Suprapubic skin (tissue), 4 donors: Measurements from ENCODE around the gene FRMD4A. TPM values are rescaled to one million over a fixed set of nuclear protein-coding genes. Genes with fewer than 3 reads are reported as not detected.

ENCODE experiments used
- DNase-seq, 2 donors: peaks; one replicate each; pipeline ENCODE4 v3.0.0-alpha.2; 2019; ENCODE audit warnings: low spot score in 2 of 2
- H3K27ac ChIP-seq: fragments of 200-600 bp; sonication (generic); one replicate; pipeline ENCODE4 v1.5.1; 2019
- H3K27me3 ChIP-seq: fragments of 200-600 bp; sonication (generic); one replicate; pipeline ENCODE4 v1.5.1; 2019
- H3K36me3 ChIP-seq: fragments of 200-600 bp; sonication (generic); one replicate; pipeline ENCODE4 v1.5.1; 2019
- H3K4me1 ChIP-seq: fragments of 200-600 bp; sonication (generic); one replicate; pipeline ENCODE4 v1.5.1; 2019
- H3K4me3 ChIP-seq: fragments of 200-600 bp; sonication (generic); one replicate; pipeline ENCODE4 v1.5.1; 2019; ENCODE audit warnings: mild to moderate bottlenecking
- H3K9me3 ChIP-seq: fragments of 200-600 bp; sonication (generic); one replicate; pipeline ENCODE4 v1.5.1; 2019
- EP300 ChIP-seq: sonication (generic); formaldehyde crosslinking; IDR thresholded peaks from one replicate; pipeline ENCODE4 v1.6.1; 2017; ENCODE audit warnings: antibody characterized with exemption
- POLR2A ChIP-seq, 2 donors: fragments of 450-650 bp; IDR thresholded peaks; one replicate each; pipeline ENCODE4 v1.6.1; 2017; ENCODE audit warnings: antibody characterized with exemption in 2 of 2, mild to moderate bottlenecking in 2 of 2, moderate library complexity in 2 of 2
- POLR2AphosphoS5 ChIP-seq, 3 donors: sonication (generic); formaldehyde crosslinking; IDR thresholded peaks; one replicate each; pipeline ENCODE4 v1.6.1; 2017; ENCODE audit warnings: antibody characterized with exemption in 3 of 3
- WGBS: methylation state at CpG from one replicate; pipeline ENCODE4 v1.1.5; 2018; 5-methylcytosine and 5-hydroxymethylcytosine counted together
- total RNA-seq, 4 donors: library from RNA; depleted of rRNA; stranded (reverse); fragments of >200 nt; gene quantifications; one replicate each; pipeline ENCODE4 v1.1.0, GENCODE V29; 2016
- TF ChIP-seq, protein P1 (sequence below), 2 donors: fragments of 200-600 bp in 1 of 2; fragments of 450-650 bp in 1 of 2; sonication (generic) in 1 of 2; IDR thresholded peaks; one replicate each; pipeline ENCODE4 v1.5.1; 2016 to 2019; ENCODE audit warnings: antibody characterized with exemption in 2 of 2, mild to moderate bottlenecking in 1 of 2, moderate library complexity in 1 of 2

The FRMD4A gene
- total RNA-seq, 4 donors from 2014 or later: 27.4 to 86.3 (median 58.0) TPM

DNA sequence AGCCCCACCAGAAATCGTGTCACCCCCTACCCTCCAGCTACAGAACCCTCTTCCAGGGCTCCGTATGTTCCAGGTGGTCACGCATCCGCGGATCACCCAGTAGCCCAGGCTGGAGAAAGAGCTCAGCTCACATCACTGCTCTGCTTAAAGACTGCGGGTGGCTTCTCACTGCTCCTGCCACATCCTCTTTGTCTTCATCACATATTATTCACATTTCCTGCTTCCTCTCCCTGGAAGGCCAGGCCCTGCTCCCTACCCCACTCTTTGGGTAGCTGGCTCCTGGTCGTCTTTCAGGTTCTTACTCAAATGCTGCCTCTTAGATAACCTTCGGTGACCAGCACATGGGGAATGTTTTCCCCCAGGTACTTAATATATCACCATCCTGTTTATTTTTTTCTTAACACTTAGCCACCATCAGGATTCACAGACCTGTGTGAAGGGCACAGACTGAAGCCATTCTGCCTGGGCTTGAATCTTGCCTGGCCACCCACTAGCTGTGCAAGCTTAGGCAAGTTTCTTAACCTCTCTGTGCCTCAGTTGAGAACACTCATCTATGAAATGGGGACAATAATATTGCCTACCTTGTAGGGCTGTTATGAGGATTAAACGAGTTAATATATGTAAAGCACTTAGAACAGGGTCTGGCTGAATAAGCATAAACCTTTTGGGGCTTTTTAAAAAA, 436.2 kb downstream of the FRMD4A start:
- no peak for DNase-seq
- H3K4me3 ChIP-seq: no peak overlapping the region

DNA sequence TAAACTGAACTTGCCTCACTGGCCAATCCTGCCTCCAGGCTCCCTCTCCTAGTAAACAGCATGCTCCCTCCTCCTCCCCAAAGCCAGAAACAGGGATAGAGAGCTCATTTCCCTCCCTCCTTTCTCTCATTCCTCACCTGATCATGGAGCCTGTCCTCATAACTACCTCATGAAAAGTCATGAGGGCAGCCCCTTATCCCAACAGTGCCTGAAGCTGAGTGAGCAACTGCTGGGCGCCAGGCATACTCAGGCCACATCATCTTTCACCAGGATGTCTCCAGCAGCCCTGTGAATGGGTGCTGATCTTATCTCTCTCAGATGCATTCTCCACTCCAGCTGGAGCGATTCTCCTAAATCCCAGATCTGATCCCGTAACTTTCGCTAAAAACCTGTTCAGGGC, 436.8 kb downstream of the FRMD4A start:
- no peaks in the 10 kb centered on the region for H3K36me3 ChIP-seq
- H3K4me1 ChIP-seq: peaks cover 16% of the 10 kb centered on the region
- whole genome bisulfite sequencing: 96% methylated on average over 4 of the region's 4 CpGs
- DNase-seq: no peak
- TF ChIP-seq POLR2AphosphoS5 (IDR thresholded peaks at IDR 0.05) (no peak), EP300 (no peak), POLR2A (IDR thresholded peaks at IDR 0.05) (no peak)
- TF ChIP-seq, protein P1, sequence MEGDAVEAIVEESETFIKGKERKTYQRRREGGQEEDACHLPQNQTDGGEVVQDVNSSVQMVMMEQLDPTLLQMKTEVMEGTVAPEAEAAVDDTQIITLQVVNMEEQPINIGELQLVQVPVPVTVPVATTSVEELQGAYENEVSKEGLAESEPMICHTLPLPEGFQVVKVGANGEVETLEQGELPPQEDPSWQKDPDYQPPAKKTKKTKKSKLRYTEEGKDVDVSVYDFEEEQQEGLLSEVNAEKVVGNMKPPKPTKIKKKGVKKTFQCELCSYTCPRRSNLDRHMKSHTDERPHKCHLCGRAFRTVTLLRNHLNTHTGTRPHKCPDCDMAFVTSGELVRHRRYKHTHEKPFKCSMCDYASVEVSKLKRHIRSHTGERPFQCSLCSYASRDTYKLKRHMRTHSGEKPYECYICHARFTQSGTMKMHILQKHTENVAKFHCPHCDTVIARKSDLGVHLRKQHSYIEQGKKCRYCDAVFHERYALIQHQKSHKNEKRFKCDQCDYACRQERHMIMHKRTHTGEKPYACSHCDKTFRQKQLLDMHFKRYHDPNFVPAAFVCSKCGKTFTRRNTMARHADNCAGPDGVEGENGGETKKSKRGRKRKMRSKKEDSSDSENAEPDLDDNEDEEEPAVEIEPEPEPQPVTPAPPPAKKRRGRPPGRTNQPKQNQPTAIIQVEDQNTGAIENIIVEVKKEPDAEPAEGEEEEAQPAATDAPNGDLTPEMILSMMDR (IDR thresholded peaks at IDR 0.05): no peak
- H3K27ac ChIP-seq: no peak overlapping the region
- peaks cover 34% of the 10 kb centered on the region for H3K27me3 ChIP-seq
- H3K9me3 ChIP-seq: no peaks in the 10 kb centered on the region
- H3K4me3 ChIP-seq: no peak overlapping the region

More for the DNA sequence above, 436.2 kb downstream of the FRMD4A start:
- peaks cover 34% of the 10 kb centered on the region for H3K27me3 ChIP-seq
- no peak for TF ChIP-seq POLR2A (IDR thresholded peaks at IDR 0.05)
- no peak for TF ChIP-seq EP300
- TF ChIP-seq, protein P1 (IDR thresholded peaks at IDR 0.05): no peak
- no peak for TF ChIP-seq POLR2AphosphoS5 (IDR thresholded peaks at IDR 0.05)
- no peaks in the 10 kb centered on the region for H3K9me3 ChIP-seq
- 74% methylated on average over 9 of the region's 9 CpGs for WGBS
- H3K36me3 ChIP-seq: no peaks in the 10 kb centered on the region
- no peak overlapping the region for H3K27ac ChIP-seq
- H3K4me1 ChIP-seq: peaks cover 16% of the 10 kb centered on the region

DNA sequence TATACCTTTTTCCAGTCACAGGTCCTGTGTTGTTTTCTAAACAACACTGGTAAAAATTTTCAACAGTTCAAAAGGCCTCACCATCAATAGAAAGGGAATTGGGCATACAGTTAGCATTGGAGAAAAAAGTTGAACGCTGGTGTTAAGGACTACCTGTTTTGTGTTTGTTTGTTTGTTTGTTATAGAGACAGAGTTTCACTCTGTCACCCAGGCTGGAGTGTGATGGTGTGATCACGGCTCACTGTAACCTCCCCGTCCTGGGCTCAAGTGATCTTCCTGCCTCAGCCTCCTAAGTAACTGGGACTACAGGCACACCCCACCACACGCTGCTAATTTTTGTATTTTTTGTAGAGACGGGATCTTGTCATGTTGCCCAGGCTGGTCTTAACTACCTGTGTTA, 437.9 kb downstream of the FRMD4A start:
- TF ChIP-seq POLR2AphosphoS5 (IDR thresholded peaks at IDR 0.05): no peak
- TF ChIP-seq, protein P1 (IDR thresholded peaks at IDR 0.05): no peak
- H3K4me3 ChIP-seq: no peak overlapping the region
- no peak overlapping the region for H3K27ac ChIP-seq
- no peaks in the 10 kb centered on the region for H3K36me3 ChIP-seq
- peaks cover 16% of the 10 kb centered on the region for H3K4me1 ChIP-seq
- 89% methylated on average over 5 of the region's 5 CpGs for WGBS
- peaks cover 34% of the 10 kb centered on the region for H3K27me3 ChIP-seq
- DNase-seq: no peak
- H3K9me3 ChIP-seq: no peaks in the 10 kb centered on the region

DNA sequence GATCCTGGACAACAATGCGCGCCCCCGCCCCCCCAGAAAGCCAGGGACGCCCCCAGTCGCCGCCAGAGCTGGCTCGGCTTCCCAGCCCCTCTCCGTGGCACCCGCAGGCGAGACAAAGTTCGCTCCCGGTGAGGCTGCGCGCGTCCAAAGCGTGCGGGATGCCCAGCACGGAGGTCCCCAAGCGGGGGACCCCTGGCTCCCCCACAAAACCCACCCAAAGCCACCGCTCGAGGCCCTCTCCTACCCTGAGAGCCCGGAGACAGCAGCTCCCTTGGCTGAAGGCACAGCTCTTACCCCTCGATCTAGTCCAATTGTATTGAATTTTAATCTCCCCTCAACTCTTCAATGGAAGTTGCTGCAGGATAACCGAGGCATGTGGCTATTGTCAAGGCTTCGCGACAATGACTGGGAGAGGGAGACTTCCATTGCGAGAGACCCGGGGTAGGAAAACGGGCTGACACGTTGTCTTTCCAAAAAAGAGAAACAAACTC, 438.7 kb downstream of the FRMD4A start:
- Histone ChIP-seq H3K4me3 (peak overlapping the region; percentile 56), H3K36me3 (no peaks in the 10 kb centered on the region), H3K27ac (no peak overlapping the region), H3K4me1 (peaks cover 16% of the 10 kb centered on the region), H3K27me3 (peaks cover 34% of the 10 kb centered on the region), H3K9me3 (no peaks in the 10 kb centered on the region)
- WGBS: 14% methylated on average over 11 of the region's 30 CpGs
- no peak for TF ChIP-seq EP300
- TF ChIP-seq, protein P1 (IDR thresholded peaks at IDR 0.05): no peak
- no peak for TF ChIP-seq POLR2AphosphoS5 (IDR thresholded peaks at IDR 0.05)
- no peak for TF ChIP-seq POLR2A (IDR thresholded peaks at IDR 0.05)
- DNase-seq: peak in 1 of 2 donors; percentile 76

DNA sequence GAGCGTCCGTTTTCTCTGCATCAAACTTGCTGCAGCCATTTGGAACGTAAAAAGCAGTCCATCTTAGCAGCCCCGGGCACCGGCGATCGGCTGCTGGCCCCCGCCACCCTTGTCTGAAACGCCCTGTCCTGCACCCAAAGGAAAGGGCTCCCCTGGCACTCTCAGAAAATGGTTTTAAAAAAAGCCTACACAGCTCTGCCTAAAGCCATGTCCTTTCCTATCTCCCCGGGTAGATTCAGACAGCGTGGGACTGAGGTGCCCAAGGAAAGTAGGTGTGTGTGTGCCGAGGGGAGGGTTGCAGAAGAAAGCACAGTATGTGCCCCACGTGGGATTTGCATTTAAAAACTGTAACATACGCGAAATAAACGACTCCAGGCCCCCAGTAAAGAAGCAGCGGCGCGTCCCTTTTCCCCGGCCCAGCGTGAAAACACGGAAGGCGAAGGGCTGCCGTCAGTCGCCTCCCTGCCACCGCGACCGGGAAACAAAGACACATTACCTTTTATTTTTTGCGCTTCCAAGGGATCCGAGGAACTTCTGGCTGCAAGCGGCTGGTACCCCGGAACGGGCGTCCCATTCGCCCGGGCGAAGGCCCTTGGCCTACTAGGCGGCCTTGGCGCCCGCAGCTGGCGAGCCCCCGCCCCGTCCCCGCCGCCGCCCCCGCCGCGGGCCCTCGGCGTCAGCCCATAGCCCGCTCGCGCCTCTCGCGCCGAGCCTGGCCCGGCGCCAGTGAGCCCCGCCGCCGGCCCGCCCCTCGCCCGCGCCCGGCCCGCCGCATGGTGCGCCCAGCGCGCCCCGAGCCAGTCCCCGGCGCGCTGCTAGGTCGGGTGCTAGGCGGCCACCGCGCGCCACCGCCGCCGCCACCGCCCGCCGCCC, 439.4 kb downstream of the FRMD4A start:
- DNase-seq: peak in 1 of 2 donors; percentile 77
- Histone ChIP-seq H3K4me3 (peak overlapping the region; percentile 56), H3K4me1 (peaks cover 16% of the 10 kb centered on the region)

More for the DNA sequence above, 439.4 kb downstream of the FRMD4A start:
- TF ChIP-seq POLR2A (IDR thresholded peaks at IDR 0.05) (no peak), POLR2AphosphoS5 (IDR thresholded peaks at IDR 0.05) (no peak), EP300 (no peak)
- TF ChIP-seq, protein P1 (IDR thresholded peaks at IDR 0.05): no peak
- WGBS: 5% methylated on average over 16 of the region's 87 CpGs
- Histone ChIP-seq H3K9me3 (no peaks in the 10 kb centered on the region), H3K27ac (peak overlapping the region; percentile 43), H3K27me3 (peaks cover 34% of the 10 kb centered on the region), H3K36me3 (no peaks in the 10 kb centered on the region)
